GM23338 (cell line): ENCODE data around the gene HRH2. TPM values are rescaled to one million over a fixed set of nuclear protein-coding genes. Genes with fewer than 3 reads are reported as not detected.

Experiments
- ATAC-seq: fragments of 200-7000 bp; cut with Tn5 transposase; 3 replicates; pipeline ENCODE4 v1.9.1; 2020
- DNase-seq: peaks from one replicate; pipeline ENCODE4 v3.0.0-alpha.2; 2015; ENCODE audit warnings: low spot score
- H2AFZ ChIP-seq: fragments of 200-600 bp; sonication (generic); 2 replicates; pipeline ENCODE4 v1.8.0; 2016; ENCODE audit warnings: antibody characterized with exemption, mild to moderate bottlenecking, moderate library complexity
- H3F3A ChIP-seq: fragments of 200-600 bp; sonication (generic); replicated peaks from 2 replicates; pipeline ENCODE4 v1.8.0; 2017; ENCODE audit warnings: antibody characterized with exemption, mixed run types, low read depth
- H3K27ac ChIP-seq: fragments of 200-600 bp; sonication (generic); 2 replicates; pipeline ENCODE4 v1.6.1; 2016; ENCODE audit warnings: low read depth
- H3K27me3 ChIP-seq: fragments of 200-600 bp; sonication (generic); 2 replicates; pipeline ENCODE4 v1.8.0; 2016; ENCODE audit warnings: mild to moderate bottlenecking, mixed run types, moderate library complexity; ENCODE audit not compliant: insufficient read depth
- H3K36me3 ChIP-seq: fragments of 200-600 bp; sonication (generic); 2 replicates; pipeline ENCODE4 v1.8.0; 2016; ENCODE audit warnings: mild to moderate bottlenecking; ENCODE audit not compliant: insufficient read depth
- H3K4me1 ChIP-seq: fragments of 200-600 bp; sonication (generic); 2 replicates; pipeline ENCODE4 v1.8.0; 2016; ENCODE audit warnings: mild to moderate bottlenecking, moderate library complexity; ENCODE audit not compliant: insufficient read depth
- H3K4me2 ChIP-seq: fragments of 200-600 bp; sonication (generic); 2 replicates; pipeline ENCODE4 v1.7.1; 2017; ENCODE audit warnings: mixed run types
- H3K4me3 ChIP-seq: fragments of 200-600 bp; sonication (generic); 2 replicates; pipeline ENCODE4 v1.6.1; 2016; ENCODE audit warnings: mixed run types
- H3K79me2 ChIP-seq: fragments of 200-600 bp; sonication (generic); replicated peaks from 2 replicates; pipeline ENCODE4 v1.8.0; 2017; ENCODE audit warnings: mild to moderate bottlenecking; ENCODE audit not compliant: insufficient read depth
- H3K9me2 ChIP-seq: fragments of 200-600 bp; sonication (generic); 2 replicates; pipeline ENCODE4 v1.8.0; 2017; ENCODE audit not compliant: insufficient read depth
- H4K20me1 ChIP-seq: fragments of 200-600 bp; sonication (generic); replicated peaks from 2 replicates; pipeline ENCODE4 v1.8.0; 2017; ENCODE audit warnings: mild to moderate bottlenecking; ENCODE audit not compliant: insufficient read depth
- H3K27ac Mint-ChIP-seq: 2 replicates; pipeline ENCODE4 v1.8.0; 2020; ENCODE audit warnings: inconsistent platforms, mild to moderate bottlenecking, moderate library complexity, mixed read lengths
- H3K27me3 Mint-ChIP-seq: 3 replicates; pipeline ENCODE4 v1.8.0; 2022; ENCODE audit warnings: low read depth, mild to moderate bottlenecking, moderate library complexity, mixed read lengths, inconsistent platforms; ENCODE audit not compliant: insufficient read depth, poor library complexity
- H3K36me3 Mint-ChIP-seq: 3 replicates; pipeline ENCODE4 v1.8.0; 2021; ENCODE audit warnings: low read depth, mild to moderate bottlenecking, inconsistent platforms, moderate library complexity, mixed read lengths
- H3K4me1 Mint-ChIP-seq: 3 replicates; pipeline ENCODE4 v1.8.0; 2020; ENCODE audit warnings: mild to moderate bottlenecking, inconsistent platforms, mixed read lengths
- H3K4me3 Mint-ChIP-seq: 3 replicates; pipeline ENCODE4 v1.8.0; 2021; ENCODE audit warnings: moderate library complexity, mild to moderate bottlenecking, inconsistent platforms, mixed read lengths
- H3K9me3 Mint-ChIP-seq: 3 replicates; pipeline ENCODE4 v1.8.0; 2020; ENCODE audit warnings: moderate library complexity, mild to moderate bottlenecking, inconsistent platforms, mixed read lengths
- CREB1 ChIP-seq: fragments of 250-450 bp; sonication (Bioruptor Pico); IDR thresholded peaks from 2 replicates; pipeline ENCODE4 v1.5.0; 2020; ENCODE audit warnings: low read depth, mild to moderate bottlenecking, moderate library complexity
- EZH2 ChIP-seq: fragments of 200-600 bp; sonication (generic); IDR thresholded peaks from one replicate; pipeline ENCODE4 v1.8.0; 2017; ENCODE audit warnings: antibody characterized with exemption, mild to moderate bottlenecking, low read depth; ENCODE audit not compliant: unreplicated experiment
- EZH2phosphoT487 ChIP-seq: fragments of 200-600 bp; sonication (generic); IDR thresholded peaks from one replicate; pipeline ENCODE4 v1.8.1; 2018; ENCODE audit warnings: antibody characterized with exemption; ENCODE audit not compliant: unreplicated experiment
- JUNB ChIP-seq: IDR thresholded peaks from one replicate; pipeline ENCODE4 v1.6.1; 2016; ENCODE audit warnings: antibody characterized with exemption; ENCODE audit not compliant: unreplicated experiment
- NANOG ChIP-seq: IDR thresholded peaks from 2 replicates; pipeline ENCODE4 v1.6.1; 2016; ENCODE audit warnings: antibody characterized with exemption, borderline replicate concordance
- REST ChIP-seq: IDR thresholded peaks from one replicate; pipeline ENCODE4 v1.6.1; 2018; ENCODE audit warnings: antibody characterized with exemption; ENCODE audit not compliant: unreplicated experiment
- STAT1 ChIP-seq: IDR thresholded peaks from one replicate; pipeline ENCODE4 v1.6.1; 2016; ENCODE audit warnings: antibody characterized with exemption; ENCODE audit not compliant: unreplicated experiment
- ZNF114 ChIP-seq: fragments of 250-450 bp; sonication (Bioruptor Pico); IDR thresholded peaks from 2 replicates; pipeline ENCODE4 v1.5.0; 2020; ENCODE audit warnings: mild to moderate bottlenecking, moderate library complexity
- ZNF462 ChIP-seq: fragments of 250-450 bp; sonication (Bioruptor Pico); IDR thresholded peaks from 2 replicates; pipeline ENCODE4 v1.5.0; 2020; ENCODE audit warnings: mild to moderate bottlenecking, moderate library complexity
- polyA plus RNA-seq: library from polyadenylated mRNA; unstranded; fragments of >200 nt; fragmentation: Nextera tagmentation; extraction: Ambion mirVana; gene quantifications from 2 replicates; pipeline ENCODE4 v1.2.1, GENCODE V29; 2016
- total RNA-seq: library from RNA; depleted of rRNA; stranded (reverse); fragments of >200 nt; shearing (Covaris generic); gene quantifications from 2 replicates; pipeline ENCODE4 v1.2.3, GENCODE V29; 2014
- TF ChIP-seq, protein P1 (sequence below): IDR thresholded peaks from 2 replicates; pipeline ENCODE4 v1.6.1; 2016; ENCODE audit warnings: antibody characterized with exemption

The HRH2 gene
- total and polyA plus RNA-seq, 2 experiments from 2014 or later, result 6.8 to 7.0 TPM

GRCh38 chr5:175666216-175666615, 8.3 kb downstream of the HRH2 start:
- H3K27me3 Mint-ChIP-seq, result peaks cover 8% of the 10 kb centered on the region
- peaks cover 10% of the 10 kb centered on the region for H3K4me1 Mint-ChIP-seq
- H3K4me3 Mint-ChIP-seq, result no peak overlapping the region
- H3K36me3 Mint-ChIP-seq, result no peaks in the 10 kb centered on the region
- no peaks in the 10 kb centered on the region for H3K27me3 ChIP-seq
- H3K4me3 ChIP-seq, result no peak overlapping the region
- H3K4me1 ChIP-seq, result no peaks in the 10 kb centered on the region
- no peak overlapping the region for H2AFZ ChIP-seq
- H3F3A ChIP-seq, result no peaks in the 10 kb centered on the region
- no peak overlapping the region for H3K27ac ChIP-seq
- ATAC-seq (no peak), DNase-seq (no peak)
- 0 out of 2 replicates have a peak, but pooled peaks cover 4% of the 10 kb centered on the region for H3K79me2 ChIP-seq
- H3K27ac Mint-ChIP-seq, result no peak overlapping the region
- H3K4me2 ChIP-seq, result no peak overlapping the region
- H3K9me3 Mint-ChIP-seq, result no peaks in the 10 kb centered on the region
- no peaks in the 10 kb centered on the region for H3K9me2 ChIP-seq
- no peaks in the 10 kb centered on the region; the same call in 1 of the 2 replicates for H4K20me1 ChIP-seq
- H3K36me3 ChIP-seq, result no peaks in the 10 kb centered on the region
- TF ChIP-seq, protein P1, sequence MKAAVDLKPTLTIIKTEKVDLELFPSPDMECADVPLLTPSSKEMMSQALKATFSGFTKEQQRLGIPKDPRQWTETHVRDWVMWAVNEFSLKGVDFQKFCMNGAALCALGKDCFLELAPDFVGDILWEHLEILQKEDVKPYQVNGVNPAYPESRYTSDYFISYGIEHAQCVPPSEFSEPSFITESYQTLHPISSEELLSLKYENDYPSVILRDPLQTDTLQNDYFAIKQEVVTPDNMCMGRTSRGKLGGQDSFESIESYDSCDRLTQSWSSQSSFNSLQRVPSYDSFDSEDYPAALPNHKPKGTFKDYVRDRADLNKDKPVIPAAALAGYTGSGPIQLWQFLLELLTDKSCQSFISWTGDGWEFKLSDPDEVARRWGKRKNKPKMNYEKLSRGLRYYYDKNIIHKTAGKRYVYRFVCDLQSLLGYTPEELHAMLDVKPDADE, result no peak
- TF ChIP-seq EZH2 (no peak), NANOG (no peak)

GRCh38 chr5:175668006-175668405, 10.1 kb downstream of the HRH2 start:
- H3K36me3 ChIP-seq, result no peaks in the 10 kb centered on the region
- ATAC-seq, result no peak
- H3K27me3 Mint-ChIP-seq, result peaks cover 8% of the 10 kb centered on the region
- peaks cover 18% of the 10 kb centered on the region for H3K4me1 Mint-ChIP-seq
- H3K4me1 ChIP-seq, result no peaks in the 10 kb centered on the region
- no peak overlapping the region for H3K27ac ChIP-seq
- H3K4me2 ChIP-seq, result no peak overlapping the region
- no peak overlapping the region for H3K4me3 Mint-ChIP-seq
- H3K27me3 ChIP-seq, result no peaks in the 10 kb centered on the region
- 0 out of 2 replicates have a peak, but pooled peaks cover 4% of the 10 kb centered on the region for H3K79me2 ChIP-seq
- no peaks in the 10 kb centered on the region for H3F3A ChIP-seq
- no peaks in the 10 kb centered on the region for H3K9me3 Mint-ChIP-seq
- H3K36me3 Mint-ChIP-seq, result no peaks in the 10 kb centered on the region
- no peak overlapping the region for H2AFZ ChIP-seq
- no peak overlapping the region for H3K27ac Mint-ChIP-seq
- no peak overlapping the region for H3K4me3 ChIP-seq
- H4K20me1 ChIP-seq, result no peaks in the 10 kb centered on the region; the same call in 1 of the 2 replicates
- no peak for DNase-seq
- no peaks in the 10 kb centered on the region for H3K9me2 ChIP-seq
- no peak for TF ChIP-seq EZH2
- TF ChIP-seq ZNF114 (CRISPR knock-in tag), result no peak
- no peak for TF ChIP-seq JUNB
- no peak for TF ChIP-seq EZH2phosphoT487
- TF ChIP-seq STAT1, result no peak
- TF ChIP-seq, protein P1, result no peak
- no peak for TF ChIP-seq ZNF462 (CRISPR knock-in tag)
- TF ChIP-seq REST, result no peak
- no peak for TF ChIP-seq CREB1 (CRISPR knock-in tag)
